Muscle of arm (tissue), 14 donors: Measurements from ENCODE around the gene SQOR. TPM values are rescaled to one million over a fixed set of nuclear protein-coding genes. Genes with fewer than 3 reads are reported as not detected.

Experiments used
- DNase-seq: peaks from one replicate; pipeline ENCODE4 v3.0.0-alpha.2; 2013
- long read RNA-seq, 11 donors: transcript quantifications; one replicate each; lab custom pipeline, GENCODE V29; 2026
- polyA plus RNA-seq, 12 donors: library from polyadenylated mRNA; unstranded; fragments of 120-200 nt; gene quantifications; one replicate each; pipeline ENCODE4 v1.2.1, GENCODE V29; 2013; ENCODE audit not compliant: insufficient read length in 12 of 12

The SQOR gene
- 10 to 100 TPM in 2 of 12 donors, 1 to 10 TPM in 9, not detected in 1; 1.7 to 13.0 (median 4.1) TPM for polyA plus RNA-seq
- long read RNA-seq, donor 1, transcript SQOR-201 (10 exons, 2,003 nt) = major isoform, 36 of 177 reads
- long read RNA-seq, donor 1, partial matches to known transcripts = 137 of 177 reads
- long read RNA-seq, donor 1, other reads (novel, unspliced or antisense) = 0 of 177 reads
- long read RNA-seq, donor 2, partial matches to known transcripts = 0 of 2 reads
- long read RNA-seq, donor 2, other reads (novel, unspliced or antisense) = 0 of 2 reads
- long read RNA-seq, donor 3, partial matches to known transcripts = 0 of 1 reads
- long read RNA-seq, donor 3, other reads (novel, unspliced or antisense) = 0 of 1 reads
- long read RNA-seq, donor 4, partial matches to known transcripts = 0 of 1 reads
- long read RNA-seq, donor 4, other reads (novel, unspliced or antisense) = 0 of 1 reads
- long read RNA-seq, donor 5, partial matches to known transcripts = 0 of 3 reads
- long read RNA-seq, donor 5, other reads (novel, unspliced or antisense) = 0 of 3 reads
- long read RNA-seq, donor 6 = 0 reads
- long read RNA-seq, donor 7 = 0 reads
- long read RNA-seq, donor 8, partial matches to known transcripts = 0 of 3 reads
- long read RNA-seq, donor 8, other reads (novel, unspliced or antisense) = 0 of 3 reads
- long read RNA-seq, donor 9, partial matches to known transcripts = 0 of 1 reads
- long read RNA-seq, donor 9, other reads (novel, unspliced or antisense) = 0 of 1 reads
- long read RNA-seq, donor 10, partial matches to known transcripts = 0 of 1 reads
- long read RNA-seq, donor 10, other reads (novel, unspliced or antisense) = 0 of 1 reads
- long read RNA-seq, donor 11, partial matches to known transcripts = 0 of 1 reads
- long read RNA-seq, donor 11, other reads (novel, unspliced or antisense) = 0 of 1 reads

- peak; percentile 46 for DNase-seq
These were observed at the start of gene SQOR for GRCh38 chr15:45634432-45635190. SQOR (plus strand) TSS chr15:45635029; CDS start chr15:45658924, 23,895 bp downstream.

- DNase-seq = no peak
These were observed 49.6 kb upstream of the SQOR start for GRCh38 chr15:45585069-45585791.

GRCh38 chr15:45586125-45586524 is 48.7 kb upstream of the SQOR start:
- DNase-seq = no peak

GRCh38 chr15:45586601-45587094 is 48.2 kb upstream of the SQOR start:
- no peak for DNase-seq

GRCh38 chr15:45587095-45587862 is 47.5 kb upstream of the SQOR start, which contains the start of gene BLOC1S6:
BLOC1S6 (plus strand) TSS chr15:45587379; CDS start chr15:45587444, 65 bp downstream.
- DNase-seq = peak; percentile 96

- no peak for DNase-seq
These were observed 47.0 kb upstream of the SQOR start for GRCh38 chr15:45587863-45588170.

GRCh38 chr15:45588219-45588875 is 46.5 kb upstream of the SQOR start:
- no peak for DNase-seq

GRCh38 chr15:45589256-45589655 is 45.6 kb upstream of the SQOR start:
- no peak for DNase-seq

- no peak for DNase-seq
These were observed 40.5 kb upstream of the SQOR start for GRCh38 chr15:45594319-45594718.

GRCh38 chr15:45594835-45595530 is 39.8 kb upstream of the SQOR start:
- no peak for DNase-seq

- DNase-seq = no peak
These were observed 30.9 kb upstream of the SQOR start for GRCh38 chr15:45603881-45604280.

GRCh38 chr15:45604326-45604725 is 30.5 kb upstream of the SQOR start:
- no peak for DNase-seq

GRCh38 chr15:45606413-45606812 is 28.4 kb upstream of the SQOR start:
- no peak for DNase-seq

GRCh38 chr15:45606841-45607240 is 28.0 kb upstream of the SQOR start:
- DNase-seq = no peak

- no peak for DNase-seq
These were observed 23.5 kb upstream of the SQOR start for GRCh38 chr15:45611305-45611704.

- DNase-seq = no peak
These were observed 21.9 kb upstream of the SQOR start for GRCh38 chr15:45612790-45613415.

GRCh38 chr15:45616901-45617323 is 17.9 kb upstream of the SQOR start:
- DNase-seq = no peak

- DNase-seq = no peak
These were observed 16.0 kb upstream of the SQOR start for GRCh38 chr15:45618813-45619212.

GRCh38 chr15:45628136-45628535 is 6.7 kb upstream of the SQOR start:
- DNase-seq = no peak
